Astrocyte of the spinal cord (primary cell): ENCODE measurements around the gene LRCH1.

Experiments
- DNase-seq: peaks from one replicate; pipeline ENCODE4 v3.0.0; 2011; ENCODE audit warnings: low read depth, low spot score
- H3K4me3 ChIP-seq: 2 replicates; pipeline ENCODE4 v1.5.1; 2011; ENCODE audit warnings: low read depth, mild to moderate bottlenecking, low read length, moderate library complexity
- in situ Hi-C: cut with HindIII; loops from 2 replicates; pipeline ENCODE4 v1.10.0; 2017; ENCODE audit warnings: low sequenced_read_pairs
- TF ChIP-seq, protein P1 (sequence below): IDR thresholded peaks from 2 replicates; pipeline ENCODE4 v1.5.1; 2012; ENCODE audit warnings: low read depth, mild to moderate bottlenecking, low read length, inconsistent platforms

Gene LRCH1

DNA sequence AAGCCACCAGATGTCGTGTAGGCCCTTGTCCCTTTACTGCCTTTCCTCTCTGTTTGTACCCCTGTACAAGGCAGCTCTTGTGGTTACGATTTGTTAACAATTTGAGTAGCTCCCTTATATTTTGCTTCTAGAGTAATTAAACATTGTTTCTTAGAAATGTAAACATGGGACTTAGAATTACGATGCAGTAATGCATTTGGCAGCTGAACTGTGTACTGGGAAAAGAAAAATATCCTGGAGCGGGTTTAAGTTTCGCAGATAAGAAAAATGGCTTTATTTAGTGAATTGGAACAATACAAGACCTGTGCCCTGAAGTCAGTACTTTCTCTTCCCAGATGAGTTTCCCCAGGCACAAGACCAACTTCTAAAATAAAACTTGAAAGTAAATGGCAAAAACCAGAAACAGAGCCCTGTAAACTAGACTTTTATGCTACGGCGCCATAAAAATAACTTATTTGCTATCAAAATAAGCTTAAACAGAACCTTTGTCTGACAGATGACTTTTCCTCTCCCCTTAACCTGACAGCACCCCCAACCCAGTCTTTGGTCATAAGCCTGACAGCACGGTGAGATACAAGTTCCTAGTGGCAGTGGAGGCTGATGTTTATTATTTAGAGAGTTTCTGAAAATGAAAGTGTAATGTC is 63.0 kb downstream of the LRCH1 start:
- DNase-seq = no peak
- in situ Hi-C loops = no loop called here
- TF ChIP-seq, protein P1, sequence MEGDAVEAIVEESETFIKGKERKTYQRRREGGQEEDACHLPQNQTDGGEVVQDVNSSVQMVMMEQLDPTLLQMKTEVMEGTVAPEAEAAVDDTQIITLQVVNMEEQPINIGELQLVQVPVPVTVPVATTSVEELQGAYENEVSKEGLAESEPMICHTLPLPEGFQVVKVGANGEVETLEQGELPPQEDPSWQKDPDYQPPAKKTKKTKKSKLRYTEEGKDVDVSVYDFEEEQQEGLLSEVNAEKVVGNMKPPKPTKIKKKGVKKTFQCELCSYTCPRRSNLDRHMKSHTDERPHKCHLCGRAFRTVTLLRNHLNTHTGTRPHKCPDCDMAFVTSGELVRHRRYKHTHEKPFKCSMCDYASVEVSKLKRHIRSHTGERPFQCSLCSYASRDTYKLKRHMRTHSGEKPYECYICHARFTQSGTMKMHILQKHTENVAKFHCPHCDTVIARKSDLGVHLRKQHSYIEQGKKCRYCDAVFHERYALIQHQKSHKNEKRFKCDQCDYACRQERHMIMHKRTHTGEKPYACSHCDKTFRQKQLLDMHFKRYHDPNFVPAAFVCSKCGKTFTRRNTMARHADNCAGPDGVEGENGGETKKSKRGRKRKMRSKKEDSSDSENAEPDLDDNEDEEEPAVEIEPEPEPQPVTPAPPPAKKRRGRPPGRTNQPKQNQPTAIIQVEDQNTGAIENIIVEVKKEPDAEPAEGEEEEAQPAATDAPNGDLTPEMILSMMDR = no peak
- no peak overlapping the region for H3K4me3 ChIP-seq

DNA sequence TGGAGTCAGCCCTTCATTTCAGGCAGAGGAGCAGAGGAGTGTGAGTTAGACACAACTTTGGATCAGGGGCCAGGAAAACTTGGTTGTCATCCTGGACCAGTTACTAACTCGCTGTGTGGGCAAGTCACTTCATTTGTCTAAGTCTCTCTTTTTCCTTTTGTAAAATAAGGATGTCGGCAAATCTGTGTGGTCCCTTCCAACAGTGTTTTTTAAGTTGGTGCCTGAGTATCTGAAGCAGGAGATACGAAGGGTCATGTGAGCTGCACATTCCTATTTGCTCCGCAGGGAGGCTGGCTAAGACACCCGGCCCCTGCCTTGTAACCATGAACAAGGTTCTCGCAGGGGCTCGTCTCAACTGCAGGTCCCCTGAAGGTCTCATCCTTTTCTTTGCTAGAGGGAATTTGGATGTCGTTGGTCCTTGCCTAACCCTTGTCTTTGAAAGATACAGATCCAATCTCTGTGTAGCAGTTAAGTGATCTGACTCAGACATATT is 64.3 kb downstream of the LRCH1 start:
- TF ChIP-seq, protein P1 = no peak
- DNase-seq = no peak
- H3K4me3 ChIP-seq = no peak overlapping the region
- in situ Hi-C loops = no loop called here

DNA sequence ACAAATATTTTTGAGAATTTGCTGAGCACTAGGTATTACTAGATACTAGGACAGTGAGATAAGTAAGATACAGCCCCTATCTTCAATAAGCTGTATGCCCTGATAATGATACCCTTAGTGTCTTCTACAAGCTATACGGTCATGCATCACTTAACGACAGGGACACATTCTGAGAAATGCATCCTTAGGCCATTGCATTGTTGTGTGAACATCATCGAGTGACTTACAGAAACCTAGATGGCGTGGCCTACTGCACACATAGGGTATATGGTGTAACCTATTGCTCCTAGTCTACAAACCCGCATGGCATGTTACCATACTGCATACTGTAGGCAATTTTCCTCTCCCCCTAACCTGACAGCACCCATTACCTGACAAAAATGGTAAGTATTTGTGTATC is 64.9 kb downstream of the LRCH1 start:
- in situ Hi-C loops = no loop called here
- DNase-seq = no peak
- H3K4me3 ChIP-seq = no peak overlapping the region
- TF ChIP-seq, protein P1 = no peak

DNA sequence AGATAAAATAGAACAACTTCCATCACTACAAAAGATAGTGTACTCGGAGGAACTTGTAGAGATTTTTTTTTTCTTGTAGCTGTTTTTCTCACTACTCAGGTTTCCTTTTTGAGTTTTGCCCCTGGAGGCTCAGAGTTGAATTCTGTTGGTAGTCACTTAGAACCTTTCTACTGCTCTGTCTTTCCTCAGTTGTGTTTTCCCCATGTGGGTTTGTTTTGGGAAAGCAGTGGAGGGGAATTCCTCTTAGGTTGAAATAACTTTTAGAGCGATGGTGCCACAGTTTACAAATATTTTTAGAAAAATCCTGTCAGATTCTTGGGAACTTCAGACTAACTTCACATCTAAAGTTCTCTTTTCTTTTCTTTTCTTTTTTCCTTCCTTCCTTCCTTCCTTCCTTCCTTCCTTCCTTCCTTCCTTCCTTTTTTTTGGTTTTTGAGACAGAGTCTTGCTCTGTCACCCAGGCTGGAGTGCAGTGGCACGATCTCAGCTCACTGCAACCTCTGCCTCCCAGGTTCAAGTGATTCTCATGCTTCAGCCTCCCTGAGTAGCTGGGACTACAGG is 65.8 kb downstream of the LRCH1 start:
- DNase-seq = no peak
- TF ChIP-seq, protein P1 = no peak
- in situ Hi-C loops = no loop called here
- no peak overlapping the region for H3K4me3 ChIP-seq

DNA sequence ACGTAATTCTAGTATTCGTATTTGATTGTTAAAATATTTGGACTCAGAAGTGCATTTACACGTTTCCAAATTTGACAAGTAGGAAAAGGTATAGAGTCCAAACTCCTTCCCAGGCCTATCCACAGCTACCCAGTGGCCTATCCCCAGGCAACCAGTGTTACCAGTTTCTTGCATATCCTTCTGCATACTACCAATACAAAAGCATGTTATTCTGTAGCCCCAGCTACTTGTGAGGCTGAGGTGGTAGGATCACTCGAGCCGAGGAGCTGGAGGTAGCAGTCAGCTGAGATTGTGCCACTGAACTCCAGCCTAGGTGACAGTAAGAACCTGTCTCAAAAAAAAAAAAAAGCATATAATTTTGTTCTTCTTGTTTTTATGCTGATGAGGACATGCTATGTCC is 67.1 kb downstream of the LRCH1 start:
- DNase-seq = no peak
- in situ Hi-C loops = no loop called here
- no peak overlapping the region for H3K4me3 ChIP-seq
- TF ChIP-seq, protein P1 = no peak

DNA sequence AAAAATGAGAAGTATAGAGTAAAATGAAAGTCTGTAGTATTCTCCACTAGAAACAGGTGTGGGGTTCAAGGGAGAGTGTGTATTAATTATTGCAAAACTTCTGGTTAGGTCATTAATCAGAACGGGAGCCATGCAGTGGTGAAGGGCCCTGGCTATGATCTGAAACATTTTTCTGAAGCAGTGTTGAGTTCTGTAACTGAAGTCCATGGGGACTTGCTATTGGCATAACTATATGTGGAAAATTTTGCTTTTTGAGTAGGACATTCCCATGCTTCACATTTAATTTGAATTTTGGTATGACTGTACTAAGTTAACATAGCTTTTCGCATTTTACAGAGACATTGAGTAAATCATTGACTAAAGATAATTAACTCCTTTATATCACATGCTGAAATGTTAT is 67.5 kb downstream of the LRCH1 start:
- in situ Hi-C loops = no loop called here
- TF ChIP-seq, protein P1 = no peak
- H3K4me3 ChIP-seq = no peak overlapping the region
- DNase-seq = no peak
